ENCODE data around the gene APH1B.

Gene APH1B

GRCh38 chr15:63274427-63274826 is 3.0 kb upstream of the APH1B start:
- CTCF ChIA-PET = interaction anchor here (0.5 kb wide), 1 partner anchor 70 kb away, joined by 3 read pairs; no protein-coding TSS in a partner anchor
- no peaks in the 10 kb centered on the region; the same call in 1 of the 2 replicates for H3K4me1 ChIP-seq (ENCODE audit: control insufficient read depth, insufficient read depth, low read length)
- no peak for TF ChIP-seq ZNF362 (tag by site-specific recombination; IDR thresholded peaks at IDR 0.05)
- H3K4me3 ChIP-seq (ENCODE audit: low read depth, low read length) = no peak overlapping the region
- no peaks in the 10 kb centered on the region for H3K9me3 ChIP-seq (ENCODE audit: control insufficient read depth, insufficient read depth, low read depth, low read length)
- POLR2A ChIA-PET = no interaction called here
- no peaks in the 10 kb centered on the region for H3K36me3 ChIP-seq (ENCODE audit: control insufficient read depth in 2 of 2, insufficient read depth in 1 of 2, low read length in 2 of 2)
- no peak overlapping the region for H3K27ac ChIP-seq (ENCODE audit: extremely low read depth, low read depth, low read length)

- Histone ChIP-seq H3K4me1 (ENCODE audit: control insufficient read depth, insufficient read depth, low read length) (no peaks in the 10 kb centered on the region; the same call in 1 of the 2 replicates), H3K27ac (ENCODE audit: extremely low read depth, low read depth, low read length) (peak overlapping the region; percentile 66; the same call in 1 of the 2 replicates), H3K4me3 (ENCODE audit: low read depth, low read length) (peak overlapping the region; percentile 51), H3K36me3 (ENCODE audit: control insufficient read depth in 2 of 2, insufficient read depth in 1 of 2, low read length in 2 of 2) (0 out of 3 replicates have a peak, but pooled peaks cover 0 to 4% of the 10 kb centered on the region in 2 experiments), H3K9me3 (ENCODE audit: control insufficient read depth, insufficient read depth, low read depth, low read length) (no peaks in the 10 kb centered on the region)
- POLR2A ChIA-PET = interaction anchor here (0.7 to 1.5 kb wide), 2 partner anchors 119 to 491 kb away, joined by 3 to 9 read pairs; partner anchors contain the start of gene RPS27L
- CTCF ChIA-PET = interaction anchor here (0.7 to 1.1 kb wide), 2 partner anchors 13 to 129 kb away, joined by 3 to 7 read pairs; no protein-coding TSS in a partner anchor
- no peak for TF ChIP-seq ZNF837 (tag by site-specific recombination; IDR thresholded peaks at IDR 0.05)
- TF ChIP-seq ZNF707 (tag by site-specific recombination; IDR thresholded peaks at IDR 0.05) = no peak
- TF ChIP-seq ZNF664 (tag by site-specific recombination; IDR thresholded peaks at IDR 0.05) = no peak
- no peak for TF ChIP-seq SP2 (tag by site-specific recombination; IDR thresholded peaks at IDR 0.05)
- TF ChIP-seq ZSCAN23 (tag by site-specific recombination; IDR thresholded peaks at IDR 0.05) = no peak
- TF ChIP-seq ZNF335 (tag by site-specific recombination; conservative IDR thresholded peaks at IDR 0.05) = peak; percentile 95
- no peak for TF ChIP-seq GFI1B (tag by site-specific recombination; IDR thresholded peaks at IDR 0.05)
- no peak for TF ChIP-seq ZNF626 (tag by site-specific recombination; IDR thresholded peaks at IDR 0.05)
Observed at GRCh38 chr15:63276342-63277037, 915 bp upstream of the APH1B start.

- TF ChIP-seq HOXC10 (CRISPR knock-in tag; IDR thresholded peaks at IDR 0.05) (no peak), ZNF335 (tag by site-specific recombination; conservative IDR thresholded peaks at IDR 0.05) (peak; percentile 19; the same call in 1 of the 2 replicates), GLIS2 (tag by site-specific recombination; IDR thresholded peaks at IDR 0.05) (0 out of 2 replicates have a peak, but pooled peaks have one; percentile 7), SP7 (tag by site-specific recombination; IDR thresholded peaks at IDR 0.05) (0 out of 2 replicates have a peak, but pooled peaks have one; percentile 2), PATZ1 (tag by site-specific recombination; IDR thresholded peaks at IDR 0.05) (0 out of 2 replicates have a peak, but pooled peaks have one; percentile 3), KLF8 (tag by site-specific recombination; IDR thresholded peaks at IDR 0.05) (no peak), ZNF645 (tag by site-specific recombination; IDR thresholded peaks at IDR 0.05) (no peak)
- TF ChIP-seq, protein P1, sequence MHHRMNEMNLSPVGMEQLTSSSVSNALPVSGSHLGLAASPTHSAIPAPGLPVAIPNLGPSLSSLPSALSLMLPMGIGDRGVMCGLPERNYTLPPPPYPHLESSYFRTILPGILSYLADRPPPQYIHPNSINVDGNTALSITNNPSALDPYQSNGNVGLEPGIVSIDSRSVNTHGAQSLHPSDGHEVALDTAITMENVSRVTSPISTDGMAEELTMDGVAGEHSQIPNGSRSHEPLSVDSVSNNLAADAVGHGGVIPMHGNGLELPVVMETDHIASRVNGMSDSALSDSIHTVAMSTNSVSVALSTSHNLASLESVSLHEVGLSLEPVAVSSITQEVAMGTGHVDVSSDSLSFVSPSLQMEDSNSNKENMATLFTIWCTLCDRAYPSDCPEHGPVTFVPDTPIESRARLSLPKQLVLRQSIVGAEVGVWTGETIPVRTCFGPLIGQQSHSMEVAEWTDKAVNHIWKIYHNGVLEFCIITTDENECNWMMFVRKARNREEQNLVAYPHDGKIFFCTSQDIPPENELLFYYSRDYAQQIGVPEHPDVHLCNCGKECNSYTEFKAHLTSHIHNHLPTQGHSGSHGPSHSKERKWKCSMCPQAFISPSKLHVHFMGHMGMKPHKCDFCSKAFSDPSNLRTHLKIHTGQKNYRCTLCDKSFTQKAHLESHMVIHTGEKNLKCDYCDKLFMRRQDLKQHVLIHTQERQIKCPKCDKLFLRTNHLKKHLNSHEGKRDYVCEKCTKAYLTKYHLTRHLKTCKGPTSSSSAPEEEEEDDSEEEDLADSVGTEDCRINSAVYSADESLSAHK (tag by site-specific recombination; IDR thresholded peaks at IDR 0.05) = no peak
- Histone ChIP-seq H3K36me3 (ENCODE audit: control insufficient read depth in 2 of 2, insufficient read depth in 1 of 2, low read length in 2 of 2) (0 out of 3 replicates have a peak, but pooled peaks cover 0 to 4% of the 10 kb centered on the region in 2 experiments), H3K4me3 (ENCODE audit: low read depth, low read length) (peak overlapping the region; percentile 61), H3K9me3 (ENCODE audit: control insufficient read depth, insufficient read depth, low read depth, low read length) (no peaks in the 10 kb centered on the region), H3K4me1 (ENCODE audit: control insufficient read depth, insufficient read depth, low read length) (no peaks in the 10 kb centered on the region; the same call in 1 of the 2 replicates), H3K27ac (ENCODE audit: extremely low read depth, low read depth, low read length) (peak overlapping the region; percentile 53; the same call in 1 of the 2 replicates)
- CTCF ChIA-PET = interaction anchor here (0.6 to 1.0 kb wide), 4 partner anchors 11 to 128 kb away, joined by 3 to 4 read pairs (median 3); no protein-coding TSS in a partner anchor
- POLR2A ChIA-PET = interaction anchor here (1.5 kb wide), 1 partner anchor 121 kb away, joined by 9 read pairs; the partner anchor contains the start of gene RPS27L
Observed at GRCh38 chr15:63277893-63278456, 570 bp downstream of the APH1B start.
